Activated T-cell treated with anti-CD3 and anti-CD28 coated beads for 48 hours (primary cell): Measurements from ENCODE around the gene RCE1.
"Not testable (repeated sequence)": the region's sequence is repeated elsewhere in the genome, so short reads cannot be mapped to it uniquely, and the experiment has no call there.

ENCODE experiments used
- DNase-seq: peaks from one replicate; pipeline ENCODE4 v3.0.0-alpha.2; 2020; ENCODE audit warnings: low read depth

The RCE1 gene, protein sequence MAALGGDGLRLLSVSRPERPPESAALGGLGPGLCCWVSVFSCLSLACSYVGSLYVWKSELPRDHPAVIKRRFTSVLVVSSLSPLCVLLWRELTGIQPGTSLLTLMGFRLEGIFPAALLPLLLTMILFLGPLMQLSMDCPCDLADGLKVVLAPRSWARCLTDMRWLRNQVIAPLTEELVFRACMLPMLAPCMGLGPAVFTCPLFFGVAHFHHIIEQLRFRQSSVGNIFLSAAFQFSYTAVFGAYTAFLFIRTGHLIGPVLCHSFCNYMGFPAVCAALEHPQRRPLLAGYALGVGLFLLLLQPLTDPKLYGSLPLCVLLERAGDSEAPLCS

DNA sequence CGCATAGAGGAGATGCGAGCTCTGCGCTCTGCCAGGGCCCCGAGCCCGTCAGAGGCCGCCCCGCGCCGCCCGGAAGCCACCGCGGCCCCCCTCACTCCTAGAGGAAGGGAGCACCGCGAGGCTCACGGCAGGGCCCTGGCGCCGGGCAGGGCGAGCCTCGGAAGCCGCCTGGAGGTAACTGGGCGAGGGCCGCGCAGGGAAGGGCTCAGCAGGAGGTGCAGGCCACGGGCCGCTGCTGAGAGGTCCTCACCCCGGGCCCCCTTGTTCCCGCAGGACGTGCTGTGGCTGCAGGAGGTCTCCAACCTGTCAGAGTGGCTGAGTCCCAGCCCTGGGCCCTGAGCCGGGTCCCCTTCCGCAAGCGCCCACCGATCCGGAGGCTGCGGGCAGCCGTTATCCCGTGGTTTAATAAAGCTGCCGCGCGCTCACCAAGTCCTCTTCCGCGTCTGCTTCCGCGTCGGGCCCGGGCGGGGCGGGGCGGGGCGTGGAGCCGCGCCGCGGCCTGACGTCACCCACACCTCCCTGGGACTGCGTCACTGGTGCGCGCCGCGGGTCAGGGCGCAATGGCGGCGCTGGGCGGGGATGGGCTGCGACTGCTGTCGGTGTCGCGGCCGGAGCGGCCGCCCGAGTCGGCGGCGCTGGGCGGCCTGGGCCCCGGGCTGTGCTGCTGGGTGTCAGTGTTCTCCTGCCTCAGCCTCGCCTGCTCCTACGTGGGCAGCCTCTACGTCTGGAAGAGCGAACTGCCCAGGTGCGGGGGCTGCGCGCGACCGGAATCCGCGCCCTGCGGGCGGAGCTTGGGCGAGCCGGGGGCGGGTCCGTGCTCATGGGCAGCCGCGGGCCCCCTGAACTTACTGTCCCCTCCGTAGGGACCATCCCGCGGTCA, at the start of gene RCE1:
TSS of gene RCE1 (plus strand) at position 546 of the 880 bp plus-strand sequence. CDS start at position 561, 15 bp downstream.
- DNase-seq = peak; percentile 92

DNA sequence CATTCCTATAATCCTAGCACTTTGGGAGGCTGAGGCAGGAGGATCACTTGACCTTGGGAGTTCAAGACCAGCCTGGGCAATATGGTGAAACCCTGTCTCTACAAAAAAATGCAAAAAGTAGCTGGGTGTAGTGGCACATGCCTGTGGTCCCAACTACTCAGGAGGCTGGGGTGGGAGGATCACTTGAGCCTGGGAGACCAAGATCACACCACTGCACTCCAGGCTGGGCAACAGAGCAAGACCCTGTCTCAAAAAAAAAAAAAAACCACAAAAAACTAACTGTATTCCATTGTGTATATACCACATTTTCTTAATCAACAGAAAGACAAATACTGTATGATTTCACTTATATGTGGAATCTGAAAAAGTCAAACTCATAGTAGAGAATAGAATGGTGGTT, 43.4 kb upstream of the RCE1 start:
- DNase-seq = not testable (repeated sequence)

DNA sequence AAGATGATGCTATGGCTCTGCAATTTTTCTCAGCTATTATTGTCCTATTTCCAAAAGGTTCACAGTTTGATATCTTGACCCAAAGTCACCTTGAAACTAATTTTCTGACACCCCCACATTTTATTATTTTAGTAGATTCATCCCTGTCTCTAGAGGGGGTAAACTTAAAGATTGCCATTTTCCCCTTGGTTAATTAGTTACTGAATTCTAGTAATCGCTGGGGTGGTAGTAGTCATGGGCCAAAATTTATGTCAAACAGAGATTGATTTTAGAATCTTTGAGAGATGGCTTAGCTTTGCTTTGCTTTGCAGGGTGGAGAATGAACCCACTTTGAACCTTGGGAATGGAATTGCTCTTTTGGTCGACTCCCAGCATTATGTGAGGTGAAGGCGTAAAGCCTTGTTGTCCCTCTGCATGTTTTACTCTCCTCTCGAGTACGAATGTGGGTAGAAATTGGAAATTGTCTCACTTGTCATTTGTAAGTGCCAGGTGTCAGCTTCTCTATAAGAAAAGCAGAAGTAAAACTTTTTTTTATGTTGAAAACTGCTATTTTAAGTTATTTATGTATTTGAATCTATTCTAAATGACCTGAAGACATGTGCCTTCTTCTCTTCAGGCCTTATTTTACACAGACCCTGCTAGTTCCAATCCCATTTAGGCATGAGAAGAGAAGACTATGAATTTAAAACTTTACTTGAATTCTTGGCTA, 42.4 kb upstream of the RCE1 start:
- DNase-seq = no peak

DNA sequence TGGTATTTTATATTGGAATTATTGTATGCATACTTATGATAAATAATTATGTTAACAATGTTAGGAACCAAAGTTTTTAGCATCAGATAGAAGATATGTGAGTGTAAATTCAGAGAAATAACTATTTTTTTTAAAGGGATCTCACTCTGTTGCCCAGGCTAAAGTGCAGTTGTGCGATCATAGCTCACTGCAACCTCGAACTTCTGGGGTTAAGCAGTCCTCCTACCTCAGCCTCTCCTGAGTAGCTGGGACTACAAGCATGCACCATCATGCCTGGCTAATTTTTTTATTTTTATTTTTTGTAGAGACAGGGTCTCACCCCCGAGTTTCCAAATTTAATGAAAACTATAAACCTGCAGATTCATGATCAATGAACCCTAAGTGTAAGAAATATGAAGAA, 33.6 kb upstream of the RCE1 start:
- DNase-seq = no peak

DNA sequence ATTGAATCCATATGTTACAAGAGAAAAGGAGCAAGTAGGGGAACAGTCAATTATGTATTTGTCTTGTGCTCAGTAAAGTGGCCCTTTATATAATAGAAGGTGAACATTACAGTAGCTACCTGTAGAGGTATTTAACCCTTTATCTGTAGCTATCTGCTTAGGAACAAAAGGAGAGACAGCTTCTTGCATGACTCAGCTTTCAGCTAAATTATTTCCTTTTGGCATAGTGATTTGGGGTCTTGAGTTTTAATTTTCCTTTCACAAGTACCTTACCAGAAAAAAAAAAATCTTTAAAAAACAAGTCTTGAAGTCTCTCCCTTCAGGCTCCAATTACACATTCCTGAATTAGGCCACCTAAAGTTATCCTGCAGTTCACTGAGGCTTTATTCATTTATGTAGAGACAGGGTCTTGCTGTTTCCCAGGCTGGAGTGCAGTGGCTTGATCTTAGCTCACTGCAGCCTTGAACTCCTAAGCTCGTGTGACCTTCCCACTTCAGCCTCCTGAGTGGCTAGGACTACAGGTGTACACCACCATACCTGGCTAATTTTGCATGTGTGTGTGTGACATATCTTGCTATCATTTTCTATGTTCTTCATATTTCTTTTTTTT, 32.6 kb upstream of the RCE1 start:
- DNase-seq = no peak

DNA sequence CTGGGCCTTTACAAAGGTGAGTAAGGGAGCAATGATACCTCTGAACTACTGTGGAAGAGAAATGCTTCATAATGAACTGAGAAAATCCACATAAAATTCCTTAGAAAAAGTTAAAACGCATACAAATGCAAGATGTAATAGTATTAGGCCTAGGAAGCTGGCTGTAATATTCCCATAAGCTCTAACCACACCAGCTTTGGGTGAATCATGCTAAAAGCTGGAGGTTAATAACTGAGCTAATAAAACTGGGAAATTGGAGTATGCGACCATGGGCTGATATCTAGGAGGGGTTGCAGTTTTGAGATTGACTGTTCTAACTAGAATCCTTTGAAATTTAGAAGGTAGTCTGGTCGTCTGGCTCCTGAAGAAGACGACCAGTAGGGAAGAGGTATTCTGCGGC, 28.6 kb upstream of the RCE1 start:
- DNase-seq = no peak

DNA sequence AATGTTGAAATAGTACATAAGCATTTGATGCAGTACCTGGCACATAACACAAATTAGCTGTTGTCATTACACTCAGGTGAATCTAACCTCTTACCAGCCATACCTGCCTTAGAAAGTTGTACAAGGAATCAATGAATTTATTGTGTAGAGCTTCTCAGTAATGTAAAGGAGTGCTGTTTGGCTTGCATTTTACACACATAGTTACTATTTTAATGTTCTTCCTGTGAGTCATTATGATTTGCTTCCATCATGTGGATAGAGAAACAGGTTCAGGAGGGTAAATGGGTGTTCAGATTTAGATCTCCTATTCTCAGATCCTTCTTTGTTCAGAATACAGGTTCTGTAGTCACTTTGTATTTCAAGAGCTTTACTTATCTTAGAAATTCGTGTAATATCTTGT, 27.6 kb upstream of the RCE1 start:
- no peak for DNase-seq

DNA sequence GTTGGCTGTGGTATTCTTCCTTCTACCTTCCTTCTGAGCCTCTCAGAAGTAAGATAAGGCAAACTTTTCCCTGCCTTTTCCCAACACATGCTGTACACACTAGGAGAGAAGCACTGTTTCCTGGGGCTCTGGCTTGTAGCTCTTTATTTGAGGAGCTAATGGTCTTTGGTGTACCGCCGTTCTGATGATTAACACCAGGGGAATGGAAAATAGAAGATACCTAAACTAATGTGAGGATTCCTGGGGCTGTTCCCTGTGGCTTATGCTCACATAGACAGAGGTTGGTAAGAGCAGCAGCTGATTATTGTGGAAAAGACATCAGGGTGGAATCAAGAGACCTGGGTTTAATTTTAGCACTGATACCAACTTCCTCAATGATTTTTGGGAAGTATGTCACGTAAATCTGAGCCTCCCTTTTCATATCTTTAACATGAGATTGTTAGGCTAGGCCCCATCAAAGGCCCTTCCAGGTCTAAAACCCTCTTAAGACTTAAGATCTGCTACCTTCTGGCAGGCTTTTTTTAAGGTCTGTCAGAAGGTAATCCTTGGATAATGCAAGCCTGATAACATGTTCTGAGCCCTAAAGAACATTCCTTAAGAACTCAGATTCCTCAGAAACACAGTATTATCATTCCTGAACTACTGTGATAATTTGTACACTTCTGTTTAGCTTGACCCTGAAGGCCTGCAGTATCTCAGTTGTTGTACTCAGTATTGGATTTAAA, 24.8 kb upstream of the RCE1 start:
- DNase-seq = no peak

DNA sequence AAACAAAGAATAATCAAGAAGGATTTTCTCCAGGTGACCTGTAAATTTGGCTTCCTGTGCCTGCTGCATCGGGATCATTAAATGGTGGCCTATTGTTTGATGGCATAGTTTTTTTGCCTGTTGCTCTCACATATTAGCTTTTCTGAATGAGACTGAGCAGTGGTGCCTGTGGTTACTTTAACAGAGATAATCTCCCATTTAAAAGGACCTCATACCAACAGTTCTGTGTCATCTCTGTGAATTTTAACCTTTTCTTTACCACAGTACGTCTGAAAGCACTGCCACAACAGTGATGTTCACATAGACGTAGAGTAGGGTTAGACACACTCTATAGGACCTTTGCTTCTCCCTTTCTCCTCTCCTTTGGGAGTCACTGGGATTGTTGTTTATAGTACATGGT, 22.9 kb upstream of the RCE1 start:
- DNase-seq = no peak

DNA sequence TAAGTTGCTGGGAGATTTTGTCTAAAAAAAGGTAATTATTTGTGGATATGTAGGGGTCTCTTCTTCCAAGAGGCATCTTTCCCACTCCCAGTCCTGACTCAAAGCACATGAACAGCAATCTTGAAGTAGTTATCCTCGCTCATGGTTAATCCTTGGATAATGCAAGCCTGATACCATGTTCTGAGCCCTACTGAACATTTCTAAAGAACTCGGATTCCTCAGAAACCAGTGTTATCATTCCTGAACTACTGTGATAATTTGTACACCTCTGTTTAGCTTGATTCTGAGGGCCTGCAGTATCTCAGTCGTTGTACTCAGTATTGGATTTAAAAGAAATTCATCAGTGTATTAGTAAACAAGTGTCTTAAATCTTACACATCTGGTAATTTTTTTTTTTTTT, 22.3 kb upstream of the RCE1 start:
- no peak for DNase-seq

DNA sequence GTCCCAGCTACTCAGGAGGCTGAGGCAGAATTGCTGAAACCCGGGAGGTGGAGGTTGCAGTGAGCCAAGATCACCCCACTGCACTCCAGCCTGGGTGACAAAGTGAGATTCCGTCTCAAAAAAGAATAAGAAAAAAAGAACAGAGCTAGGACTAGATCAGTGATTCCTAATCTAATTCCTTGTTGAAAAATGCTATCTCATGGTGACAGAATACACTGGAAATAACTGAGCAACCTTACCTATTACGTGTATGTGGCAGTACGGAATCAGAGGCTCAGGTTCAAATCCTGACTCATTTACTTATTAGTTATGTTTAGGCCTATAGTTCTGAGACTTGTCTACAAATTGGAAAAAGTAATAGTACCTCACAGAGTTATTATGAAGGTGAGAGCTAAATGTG, 19.5 kb upstream of the RCE1 start:
- DNase-seq = no peak

DNA sequence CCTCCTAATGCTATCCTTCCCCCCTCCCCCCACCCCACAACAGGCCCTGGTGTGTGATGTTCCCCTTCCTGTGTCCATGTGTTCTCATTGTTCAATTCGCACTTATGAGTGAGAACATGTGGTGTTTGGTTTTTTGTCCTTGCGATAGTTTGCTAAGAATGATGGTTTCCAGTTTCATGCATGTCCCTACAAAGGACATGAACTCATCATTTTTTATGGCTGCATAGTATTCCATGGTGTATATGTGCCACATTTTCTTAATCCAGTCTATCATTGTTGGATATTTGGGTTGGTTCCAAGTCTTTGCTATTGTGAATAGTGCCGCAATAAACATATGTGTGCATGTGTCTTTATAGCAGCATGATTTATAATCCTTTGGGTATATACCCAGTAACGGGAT, 18.7 kb upstream of the RCE1 start:
- DNase-seq = not testable (repeated sequence)

DNA sequence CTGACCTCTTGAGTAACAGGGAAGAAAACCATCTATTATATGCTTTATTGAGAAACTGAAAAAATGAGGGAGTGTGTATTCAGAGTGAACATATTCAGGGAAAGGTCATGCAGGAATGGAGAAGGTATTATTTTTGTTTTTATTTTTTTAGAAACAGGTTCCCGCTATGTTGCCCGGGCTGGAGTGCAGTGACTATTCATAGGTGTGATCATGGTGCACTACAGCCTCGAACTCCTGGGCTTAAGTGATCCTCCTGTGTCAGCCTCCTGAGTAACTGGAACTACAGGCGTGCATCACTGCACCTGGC, 8.7 kb upstream of the RCE1 start:
- DNase-seq = no peak

DNA sequence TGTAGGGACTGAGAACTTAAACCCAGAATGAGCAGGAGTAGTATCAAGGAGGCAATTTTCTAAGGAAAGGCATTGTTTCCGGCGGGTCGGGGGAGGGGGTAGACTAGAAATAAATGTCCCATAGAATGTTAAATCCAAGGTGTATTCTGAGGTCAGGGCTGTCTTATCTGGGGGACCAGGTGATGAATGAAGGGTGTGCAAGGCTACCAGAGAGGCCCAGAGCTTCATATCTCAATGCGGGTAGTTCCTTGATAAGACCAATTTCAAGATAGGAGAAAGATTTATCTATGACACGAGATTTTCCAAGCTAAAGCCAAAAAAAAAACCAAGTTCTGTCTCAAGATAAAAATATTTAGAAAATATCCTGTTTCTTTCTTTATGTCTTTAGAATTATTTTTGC, 8.3 kb upstream of the RCE1 start:
- no peak for DNase-seq

DNA sequence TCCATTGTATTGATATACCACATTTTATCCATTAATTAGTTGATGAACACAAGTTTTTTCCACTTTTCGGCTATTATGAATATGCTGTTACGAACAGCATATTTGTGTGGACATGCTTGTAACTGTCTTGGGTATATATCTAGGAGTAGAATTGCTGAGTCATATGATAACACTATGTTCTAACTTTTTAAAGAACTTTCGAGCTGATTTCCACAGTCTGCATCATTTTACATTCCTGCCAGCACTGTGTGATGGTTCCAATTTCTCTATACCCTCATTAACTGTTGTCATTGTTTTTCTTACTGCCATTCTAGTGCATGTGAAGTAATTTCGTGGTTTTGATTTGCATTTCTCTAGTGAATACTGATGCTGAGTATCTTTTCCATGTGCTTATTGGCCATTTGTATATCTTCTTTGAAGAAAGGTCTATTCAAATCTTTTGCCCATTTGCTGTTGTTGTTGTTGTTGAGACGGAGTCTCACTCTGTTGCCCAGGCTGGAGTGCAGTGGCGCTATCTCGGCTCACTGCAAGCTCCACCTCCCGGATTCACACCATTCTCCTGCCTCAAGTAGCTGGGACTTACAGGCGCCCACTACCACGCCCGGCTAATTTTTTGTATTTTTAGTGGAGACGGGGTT, 7.4 kb upstream of the RCE1 start:
- DNase-seq = no peak

DNA sequence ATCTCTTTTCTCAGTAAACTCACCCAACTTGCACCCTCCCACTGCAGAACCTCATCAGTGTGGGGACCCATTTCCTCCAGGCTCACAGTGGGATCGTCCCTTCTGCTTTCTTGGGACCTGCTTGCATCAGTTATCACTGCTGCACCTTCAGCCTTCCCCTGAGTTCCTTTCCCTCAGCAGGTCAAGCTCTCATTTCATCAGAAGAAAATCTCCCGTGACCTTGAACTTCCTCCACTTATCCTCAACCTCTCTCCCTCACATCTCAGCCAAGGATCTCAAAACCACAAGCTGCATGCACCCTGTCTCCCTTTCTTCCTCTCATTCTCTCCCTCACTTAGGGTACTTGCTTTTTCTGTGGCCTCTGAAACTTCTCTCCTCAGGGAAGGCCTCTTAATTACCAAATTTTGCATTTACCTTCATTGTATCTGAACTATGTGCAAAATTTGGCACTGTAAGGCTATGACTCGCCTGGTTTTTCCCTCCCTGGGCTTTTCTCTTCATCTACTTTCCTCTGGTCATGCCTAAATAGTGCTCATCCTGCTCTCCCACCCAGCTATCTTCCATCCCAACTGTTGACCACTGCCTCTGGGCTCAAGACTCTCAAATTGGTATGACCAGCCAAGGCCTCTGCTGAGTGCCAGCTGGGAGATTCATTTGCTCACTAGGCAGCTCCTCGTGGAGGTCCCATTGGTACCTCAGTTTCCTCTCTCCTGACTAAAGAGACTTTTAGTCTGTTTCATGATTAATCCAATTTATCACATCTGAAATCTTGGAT, 2.7 kb upstream of the RCE1 start:
- no peak for DNase-seq

DNA sequence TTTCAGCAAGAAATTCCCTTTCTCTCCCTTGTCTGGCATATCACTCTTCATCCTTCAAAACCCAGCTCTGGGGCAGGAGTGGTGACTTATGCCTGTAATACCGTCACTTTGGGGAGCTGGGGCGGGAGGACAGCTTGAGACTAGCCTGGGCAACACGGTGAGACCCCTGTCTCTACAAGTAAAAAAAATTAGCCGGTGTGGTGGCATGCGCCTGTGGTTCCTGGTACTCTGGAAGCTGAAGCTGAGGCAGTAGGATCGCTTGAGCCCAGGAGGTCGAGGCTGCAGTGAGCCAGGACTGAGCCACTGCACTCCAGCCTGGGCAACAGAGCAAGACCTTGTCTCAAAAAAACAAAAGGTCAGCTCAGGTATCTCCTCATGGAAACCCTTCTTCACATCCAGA, 1.4 kb upstream of the RCE1 start:
- DNase-seq = no peak

DNA sequence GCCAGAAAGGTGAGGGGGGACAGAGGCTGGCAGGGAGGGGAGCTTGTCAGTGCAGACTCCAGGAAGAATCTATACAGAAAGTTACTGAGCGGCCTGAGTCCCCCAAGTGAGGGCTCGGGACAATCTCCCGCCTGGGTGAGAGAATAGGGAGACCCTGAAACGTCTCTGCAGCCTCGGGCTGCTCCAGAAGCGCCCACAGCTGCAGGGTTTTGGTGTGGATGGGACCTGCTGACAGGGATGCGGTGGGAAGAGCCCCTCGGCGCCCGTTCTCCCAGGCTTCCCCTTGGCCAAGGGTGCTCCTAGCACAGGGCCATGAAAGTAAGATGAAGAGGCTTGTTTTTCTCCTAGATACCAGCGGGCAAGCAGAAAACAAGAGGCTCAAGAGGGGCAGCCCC, 743 bp upstream of the RCE1 start:
- DNase-seq = no peak

DNA sequence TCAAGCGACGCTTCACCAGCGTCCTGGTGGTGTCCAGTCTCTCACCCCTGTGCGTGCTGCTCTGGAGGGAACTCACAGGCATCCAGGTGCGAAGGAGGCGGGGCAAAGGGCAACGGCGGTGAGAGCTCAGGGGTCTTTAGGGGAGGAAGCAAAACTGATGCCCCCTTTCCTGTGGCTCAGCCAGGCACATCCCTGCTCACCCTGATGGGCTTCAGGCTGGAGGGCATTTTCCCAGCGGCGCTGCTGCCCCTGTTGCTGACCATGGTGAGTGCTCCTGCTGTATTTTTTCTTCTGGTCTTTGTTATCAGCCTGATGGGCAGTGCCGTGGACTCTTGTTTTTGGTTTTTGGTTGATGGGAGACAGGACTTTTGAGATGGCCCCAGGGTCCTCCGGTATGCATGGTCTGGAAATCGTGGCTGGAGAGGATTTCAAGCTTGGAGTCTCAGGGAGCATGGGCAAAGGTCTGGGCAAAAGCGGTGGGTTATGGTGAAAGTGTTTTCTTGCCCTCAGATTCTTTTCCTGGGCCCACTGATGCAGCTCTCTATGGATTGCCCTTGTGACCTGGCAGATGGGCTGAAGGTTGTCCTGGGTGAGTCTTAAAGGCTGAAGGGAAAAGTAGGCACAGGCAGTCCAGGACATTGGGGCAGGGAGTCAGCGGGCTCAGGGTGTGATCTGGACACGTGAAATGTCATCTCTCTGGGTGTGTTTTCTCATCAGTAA, 695 bp downstream of the RCE1 start:
- DNase-seq = no peak
